K562 (cell line): ENCODE data around the gene TMEM202. TPM values are rescaled to one million over a fixed set of nuclear protein-coding genes. Genes with fewer than 3 reads are reported as not detected.

Experiments used
- ATAC-seq: fragments of 200-7000 bp; cut with Tn5 transposase; 3 replicates; pipeline ENCODE4 v1.9.1; 2020; ENCODE audit warnings: moderate library complexity
- BruUV-seq: library from RNA; stranded (reverse); fragments of 400-500 nt; replicated peaks from 2 replicates; lab custom pipeline; 2021; lab: Mats Ljungman, UMichigan
- CTCF ChIA-PET: fragments of 300-600 bp; formaldehyde crosslinking; extraction: SDS; loops from one replicate; lab custom pipeline; 2021; ENCODE audit warnings: low intra/inter-chr PET ratio; lab: Yijun Ruan, JAX
- POLR2A ChIA-PET: fragments of 300-600, 350-650 bp; sonication (Branson Sonifier 250); formaldehyde crosslinking; extraction: SDS; loops from one replicate; lab custom pipeline; 2021; ENCODE audit warnings: antibody characterized with exemption, inconsistent platforms; lab: Yijun Ruan, JAX
- DNase-seq, 4 experiments: peaks; one replicate each; pipeline versions ENCODE4 v3.0.0 to v3.0.0-alpha.2; 2011 to 2018; ENCODE audit warnings: low spot score in 3 of 4, mixed read lengths in 3 of 4; ENCODE audit errors: extremely low read depth in 1 of 4
- FAIRE-seq: peaks from 2 replicates; lab custom pipeline; 2011; peaks lifted over from hg19 to GRCh38; lab: Jason Lieb, UNC
- H2AFZ ChIP-seq: 2 replicates; pipeline ENCODE4 v1.6.0; 2011; ENCODE audit warnings: low read depth, low read length, control low read depth, inconsistent platforms
- H3K27ac ChIP-seq: fragments of 200-600 bp; 3 replicates; pipeline ENCODE4 v1.8.0; 2011; ENCODE audit warnings: low read depth, mild to moderate bottlenecking, control low read depth, inconsistent platforms, low read length, moderate library complexity, mixed read lengths; ENCODE audit errors: extremely low read depth
- H3K27me3 ChIP-seq, 2 experiments: fragments of 300-600 bp in 1 of 2; 2 replicates in 1 of 2; 3 replicates in 1 of 2; pipeline versions ENCODE4 v1.6.0 to v1.8.0; 2011; ENCODE audit warnings: inconsistent platforms in 2 of 2, low read length in 2 of 2, mild to moderate bottlenecking in 1 of 2, mixed read lengths in 1 of 2, moderate library complexity in 1 of 2; ENCODE audit not compliant: control insufficient read depth in 2 of 2, insufficient read depth in 2 of 2
- H3K36me3 ChIP-seq: fragments of 300-600 bp; 3 replicates; pipeline ENCODE4 v1.8.0; 2011; ENCODE audit warnings: mild to moderate bottlenecking, low read length, inconsistent platforms; ENCODE audit not compliant: control insufficient read depth, insufficient read depth
- H3K4me1 ChIP-seq, 2 experiments: fragments of 200-600 bp in 1 of 2; replicated peaks in 1 of 2; 2 replicates in 1 of 2; 3 replicates in 1 of 2; pipeline versions ENCODE4 v1.5.1 to v1.8.0; 2011; ENCODE audit warnings: inconsistent platforms in 2 of 2, low read length in 2 of 2, mild to moderate bottlenecking in 1 of 2, mixed read lengths in 1 of 2, moderate library complexity in 1 of 2; ENCODE audit not compliant: control insufficient read depth in 2 of 2, insufficient read depth in 2 of 2
- H3K4me2 ChIP-seq: 2 replicates; pipeline ENCODE4 v1.6.1; 2011; ENCODE audit warnings: low read length, control low read depth, inconsistent platforms, mixed read lengths; ENCODE audit not compliant: insufficient read depth
- H3K4me3 ChIP-seq: fragments of 200-600 bp; sonication (generic), shearing (Covaris generic); 2 replicates; pipeline ENCODE4 v1.5.1; 2016; ENCODE audit warnings: control low read depth, inconsistent platforms
- H3K79me2 ChIP-seq: fragments of 200-600 bp; 3 replicates; pipeline ENCODE4 v1.8.0; 2011; ENCODE audit warnings: low read length, inconsistent platforms; ENCODE audit not compliant: control insufficient read depth, insufficient read depth
- H3K9ac ChIP-seq, 2 experiments: 2 replicates each; pipeline versions ENCODE4 v1.6.0 to v1.6.1; 2011; ENCODE audit warnings: low read depth in 2 of 2, low read length in 2 of 2, control low read depth in 1 of 2, inconsistent platforms in 1 of 2, mild to moderate bottlenecking in 1 of 2, mixed read lengths in 1 of 2; ENCODE audit not compliant: insufficient read depth in 1 of 2
- H3K9me1 ChIP-seq: one replicate; pipeline ENCODE4 v1.6.0; 2011; ENCODE audit warnings: inconsistent platforms, mild to moderate bottlenecking, low read length, moderate library complexity; ENCODE audit not compliant: control insufficient read depth, insufficient read depth
- H3K9me3 ChIP-seq: replicated peaks from 2 replicates; pipeline ENCODE4 v1.5.1; 2011; ENCODE audit warnings: low read depth, low read length, inconsistent platforms; ENCODE audit not compliant: control insufficient read depth, insufficient read depth
- H4K20me1 ChIP-seq: replicated peaks from 2 replicates; pipeline ENCODE4 v1.6.1; 2011; ENCODE audit warnings: low read length, inconsistent platforms, mixed read lengths; ENCODE audit not compliant: control insufficient read depth, insufficient read depth
- CREBBP ChIP-seq: IDR thresholded peaks from one replicate; pipeline ENCODE4 v1.6.1; 2012; ENCODE audit warnings: low read depth, mild to moderate bottlenecking, control low read depth, inconsistent platforms, low read length
- FUS ChIP-seq: fragments of 200-400 bp; formaldehyde crosslinking; optimal IDR thresholded peaks from 2 replicates; pipeline ENCODE3; 2017; ENCODE audit warnings: low read depth, low read length
- MTA3 ChIP-seq: fragments of 450-650 bp; formaldehyde crosslinking; IDR thresholded peaks from 2 replicates; pipeline ENCODE4 v1.6.1; 2017; ENCODE audit warnings: mild to moderate bottlenecking, borderline replicate concordance
- SRSF1 ChIP-seq: fragments of 200-400 bp; formaldehyde crosslinking; IDR thresholded peaks from 2 replicates; pipeline ENCODE4 v1.6.1; 2017; ENCODE audit warnings: mild to moderate bottlenecking, low read depth, low read length, moderate library complexity
- SRSF7 ChIP-seq: fragments of 200-400 bp; formaldehyde crosslinking; optimal IDR thresholded peaks from 2 replicates; pipeline ENCODE3; 2017; ENCODE audit warnings: mild to moderate bottlenecking, low read depth, low read length
- TAF7 ChIP-seq: fragments of 450-650 bp; IDR thresholded peaks from 2 replicates; pipeline ENCODE4 v1.6.1; 2016; ENCODE audit warnings: missing genetic modification characterization, missing compliant biosample characterization
- XRCC3 ChIP-seq: fragments of 450-650 bp; IDR thresholded peaks from 2 replicates; pipeline ENCODE4 v1.6.1; 2017; ENCODE audit warnings: mild to moderate bottlenecking, moderate library complexity
- ZNF134 ChIP-seq: fragments of 250-450 bp; sonication (Bioruptor Pico); conservative IDR thresholded peaks from 2 replicates; pipeline ENCODE4 v1.4.0; 2020
- ZNF318 ChIP-seq, 2 experiments: fragments of 450-650 bp; IDR thresholded peaks; 2 replicates each; pipeline ENCODE4 v1.6.1; 2016; ENCODE audit warnings: mild to moderate bottlenecking in 2 of 2, borderline replicate concordance in 1 of 2, low read depth in 1 of 2, moderate library complexity in 1 of 2
- ZNF384 ChIP-seq: IDR thresholded peaks from 2 replicates; pipeline ENCODE4 v1.6.1; 2012; ENCODE audit warnings: low read depth, low read length, improper control_type of control experiment
- WGBS: fragments of 100-300 bp; shearing (Covaris generic); methylation state at CpG from one replicate; pipeline ENCODE4 v1.1.6; 2016; ENCODE audit warnings: low coverage, mixed read lengths; ENCODE audit not compliant: insufficient coverage; ENCODE audit errors: missing lambda C conversion rate; 5-methylcytosine and 5-hydroxymethylcytosine counted together
- in situ Hi-C: fragments of 300-500 bp; cut with MboI; formaldehyde crosslinking; loops from 4 replicates; pipeline ENCODE4 v1.15.0; 2018; ENCODE audit warnings: inconsistent platforms, mixed read lengths
- intact Hi-C: fragments of 100-400 bp; cut with micrococcal nuclease; formaldehyde crosslinking; loops from 2 replicates; pipeline ENCODE4 v1.14.2; 2022
- polyA plus RNA-seq, 8 experiments: library from polyadenylated mRNA; depleted of rRNA in 4 of 8; stranded (reverse) in 5 of 8; unstranded in 3 of 8; fragments of >200 nt; fragmentation: Nextera tagmentation in 2 of 8; fragmentation: Illumina TruSeq in 1 of 8; extraction: Ambion mirVana in 2 of 8; extraction: Trizol in 1 of 8; gene quantifications; 2 replicates each; pipeline versions ENCODE4 v1.2.1 to v1.2.3, GENCODE V29; 2011 to 2014; ENCODE audit warnings: inconsistent platforms in 1 of 8, missing spikeins in 1 of 8
- total RNA-seq, 7 experiments: library from RNA; depleted of rRNA in 6 of 7; stranded (reverse); fragments of >200 nt in 6 of 7; fragmentation: Illumina TruSeq in 2 of 7; extraction: Trizol in 2 of 7; gene quantifications; 2 replicates each; pipeline versions ENCODE4 v1.2.1 to v1.2.3, GENCODE V29; 2011 to 2021; ENCODE audit warnings: low replicate concordance in 1 of 7

Gene TMEM202
- total and polyA plus RNA-seq, 9 of the 15 experiments (the other 6 are each of a cell fraction or from before 2014, with no cell fraction given) = not detected

GRCh38 chr15:72451224-72451623 is 53.1 kb downstream of the TMEM202 start:
- TF ChIP-seq XRCC3 (no peak), ZNF134 (CRISPR knock-in tag) (no peak), TAF7 (tag) (no peak), FUS (no peak), MTA3 (no peak), SRSF7 (no peak), CREBBP (no peak), SRSF1 (no peak)
- TF ChIP-seq, all 486 proteins: peak for 0
- Histone ChIP-seq H3K36me3 (no peaks in the 10 kb centered on the region), H3K27ac (no peak overlapping the region), H3K4me1 (no peaks in the 10 kb centered on the region; a peak in 1 of 5 replicates), H3K4me3 (no peak overlapping the region), H3K79me2 (no peaks in the 10 kb centered on the region), H2AFZ (no peak overlapping the region), H3K27me3 (peaks cover 4 to 13% of the 10 kb centered on the region in 2 experiments; a peak in 4 of 5 replicates), H3K9me3 (no peaks in the 10 kb centered on the region), H3K4me2 (no peak overlapping the region), H3K9ac (no peak overlapping the region; a peak in 1 of 4 replicates), H4K20me1 (no peaks in the 10 kb centered on the region), H3K9me1 (no peaks in the 10 kb centered on the region)
- no peak; the same call in 2 of the 3 replicates for ATAC-seq
- DNase-seq = no peak
- BruUV-seq = no TSS peak
- 5% methylated on average over 9 of the region's 9 CpGs for WGBS
- no peak for FAIRE-seq
- intact Hi-C loops = no loop called here
- ChIA-PET POLR2A (interaction anchor here (1.0 kb wide), 1 partner anchor 10 kb away, joined by 3 read pairs; no protein-coding TSS in a partner anchor), CTCF (no interaction called here)
- in situ Hi-C loops = no loop called here

GRCh38 chr15:72456684-72457083 is 58.6 kb downstream of the TMEM202 start:
- intact Hi-C loops = no loop called here
- no peak overlapping the region for H2AFZ ChIP-seq
- no peaks in the 10 kb centered on the region for H3K79me2 ChIP-seq
- H4K20me1 ChIP-seq = no peaks in the 10 kb centered on the region
- H3K27me3 ChIP-seq = no peaks in the 10 kb centered on the region; a peak in 2 of 5 replicates
- H3K9me3 ChIP-seq = no peaks in the 10 kb centered on the region
- in situ Hi-C loops = no loop called here
- no peak for DNase-seq
- POLR2A ChIA-PET = no interaction called here
- H3K27ac ChIP-seq = no peak overlapping the region
- WGBS = 32% methylated on average over 7 of the region's 7 CpGs
- CTCF ChIA-PET = no interaction called here
- no peaks in the 10 kb centered on the region for H3K4me1 ChIP-seq
- no TSS peak for BruUV-seq
- H3K9ac ChIP-seq = no peak overlapping the region
- H3K36me3 ChIP-seq = no peaks in the 10 kb centered on the region
- no peak overlapping the region for H3K4me2 ChIP-seq
- FAIRE-seq = no peak
- ATAC-seq = no peak
- no peaks in the 10 kb centered on the region for H3K9me1 ChIP-seq
- no peak overlapping the region for H3K4me3 ChIP-seq
- TF ChIP-seq ZNF318 (IDR thresholded peaks at IDR 0.05; ENCODE audit: borderline replicate concordance in 1 of 2, low read depth in 1 of 2) (no peak), ZNF384 (peak; percentile 60)
